ENCODE data around the gene ANAPC16.

- TF ChIP-seq, protein P1, sequence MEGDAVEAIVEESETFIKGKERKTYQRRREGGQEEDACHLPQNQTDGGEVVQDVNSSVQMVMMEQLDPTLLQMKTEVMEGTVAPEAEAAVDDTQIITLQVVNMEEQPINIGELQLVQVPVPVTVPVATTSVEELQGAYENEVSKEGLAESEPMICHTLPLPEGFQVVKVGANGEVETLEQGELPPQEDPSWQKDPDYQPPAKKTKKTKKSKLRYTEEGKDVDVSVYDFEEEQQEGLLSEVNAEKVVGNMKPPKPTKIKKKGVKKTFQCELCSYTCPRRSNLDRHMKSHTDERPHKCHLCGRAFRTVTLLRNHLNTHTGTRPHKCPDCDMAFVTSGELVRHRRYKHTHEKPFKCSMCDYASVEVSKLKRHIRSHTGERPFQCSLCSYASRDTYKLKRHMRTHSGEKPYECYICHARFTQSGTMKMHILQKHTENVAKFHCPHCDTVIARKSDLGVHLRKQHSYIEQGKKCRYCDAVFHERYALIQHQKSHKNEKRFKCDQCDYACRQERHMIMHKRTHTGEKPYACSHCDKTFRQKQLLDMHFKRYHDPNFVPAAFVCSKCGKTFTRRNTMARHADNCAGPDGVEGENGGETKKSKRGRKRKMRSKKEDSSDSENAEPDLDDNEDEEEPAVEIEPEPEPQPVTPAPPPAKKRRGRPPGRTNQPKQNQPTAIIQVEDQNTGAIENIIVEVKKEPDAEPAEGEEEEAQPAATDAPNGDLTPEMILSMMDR (IDR thresholded peaks at IDR 0.05; ENCODE audit: low read length) = no peak
- no peak for TF ChIP-seq EZH2 (IDR thresholded peaks at IDR 0.05; ENCODE audit: borderline replicate concordance, low read length)
Observed at GRCh38 chr10:72238392-72239175, 22.8 kb downstream of the ANAPC16 start.

All from OCI-LY1 (cell line).